Measurements from ENCODE around the gene IP6K1.
A peak's percentile ranks its signal among the peaks of the same experiment; 100 is the strongest.
"Not testable (repeated sequence)": the region's sequence is repeated elsewhere in the genome, so short reads cannot be mapped to it uniquely, and the experiment has no call there.

IP6K1 gene

GRCh38 chr3:49763981-49764380 is 22.4 kb downstream of the IP6K1 start:
- DNase-seq (ENCODE audit: low spot score) = no peak

GRCh38 chr3:49761661-49762060 is 24.7 kb downstream of the IP6K1 start:
- no peak for DNase-seq (ENCODE audit: low spot score)

GRCh38 chr3:49759226-49759625 is 27.1 kb downstream of the IP6K1 start:
- no peak for DNase-seq (ENCODE audit: low spot score)

- DNase-seq (ENCODE audit: low spot score) = no peak
Observed at GRCh38 chr3:49757197-49757596, 29.1 kb downstream of the IP6K1 start.

GRCh38 chr3:49756036-49756435 is 30.3 kb downstream of the IP6K1 start:
- DNase-seq (ENCODE audit: low spot score) = no peak

GRCh38 chr3:49754536-49754935 is 31.8 kb downstream of the IP6K1 start:
- no peak for DNase-seq (ENCODE audit: low spot score)

GRCh38 chr3:49751501-49751900 is 34.8 kb downstream of the IP6K1 start:
- no peak for DNase-seq (ENCODE audit: low spot score)

- peak; percentile 55 for DNase-seq (ENCODE audit: low spot score)
Observed at GRCh38 chr3:49750056-49750455, 36.3 kb downstream of the IP6K1 start.

- DNase-seq (ENCODE audit: low spot score) = not testable (repeated sequence)
Observed at GRCh38 chr3:49748874-49749273, 37.5 kb downstream of the IP6K1 start.

- DNase-seq (ENCODE audit: low spot score) = peak; percentile 65
Observed at GRCh38 chr3:49747792-49748480, 38.4 kb downstream of the IP6K1 start.

GRCh38 chr3:49745986-49746385 is 40.4 kb downstream of the IP6K1 start:
- no peak for DNase-seq (ENCODE audit: low spot score)

- no peak for DNase-seq (ENCODE audit: low spot score)
Observed at GRCh38 chr3:49740427-49740826, 45.9 kb downstream of the IP6K1 start.

GRCh38 chr3:49738067-49738713 is 48.2 kb downstream of the IP6K1 start:
- DNase-seq (ENCODE audit: low spot score) = no peak

GRCh38 chr3:49734752-49735151 is 51.6 kb downstream of the IP6K1 start:
- DNase-seq (ENCODE audit: low spot score) = no peak

- DNase-seq (ENCODE audit: low spot score) = no peak
Observed at GRCh38 chr3:49733551-49733950, 52.8 kb downstream of the IP6K1 start.

- no peak for DNase-seq (ENCODE audit: low spot score)
Observed at GRCh38 chr3:49732597-49732996, 53.7 kb downstream of the IP6K1 start.

- no peak for DNase-seq (ENCODE audit: low spot score)
Observed at GRCh38 chr3:49729966-49730609, 56.3 kb downstream of the IP6K1 start.

GRCh38 chr3:49727924-49728361 is 58.4 kb downstream of the IP6K1 start:
- DNase-seq (ENCODE audit: low spot score) = no peak

GRCh38 chr3:49727154-49727923 is 59.0 kb downstream of the IP6K1 start:
- no peak for DNase-seq (ENCODE audit: low spot score)

- DNase-seq (ENCODE audit: low spot score) = no peak
Observed at GRCh38 chr3:49725906-49726681, 60.2 kb downstream of the IP6K1 start.

GRCh38 chr3:49724586-49724985 is 61.8 kb downstream of the IP6K1 start:
- no peak for DNase-seq (ENCODE audit: low spot score)

All from kidney tubule cell (primary cell).